Lower leg skin (tissue), 3 donors: ENCODE measurements around the gene FAM131A.

Experiments used
- CTCF ChIP-seq, 3 donors: fragments of 450-650 bp; IDR thresholded peaks; one replicate each; pipeline ENCODE4 v1.5.1; 2016; ENCODE audit warnings: antibody characterized with exemption in 3 of 3, mild to moderate bottlenecking in 3 of 3, moderate library complexity in 2 of 3
- POLR2A ChIP-seq, 2 donors: fragments of 450-650 bp; IDR thresholded peaks; one replicate each; pipeline ENCODE4 v1.6.1; 2016 to 2017; ENCODE audit warnings: antibody characterized with exemption in 2 of 2, mild to moderate bottlenecking in 1 of 2, moderate library complexity in 1 of 2

DNA sequence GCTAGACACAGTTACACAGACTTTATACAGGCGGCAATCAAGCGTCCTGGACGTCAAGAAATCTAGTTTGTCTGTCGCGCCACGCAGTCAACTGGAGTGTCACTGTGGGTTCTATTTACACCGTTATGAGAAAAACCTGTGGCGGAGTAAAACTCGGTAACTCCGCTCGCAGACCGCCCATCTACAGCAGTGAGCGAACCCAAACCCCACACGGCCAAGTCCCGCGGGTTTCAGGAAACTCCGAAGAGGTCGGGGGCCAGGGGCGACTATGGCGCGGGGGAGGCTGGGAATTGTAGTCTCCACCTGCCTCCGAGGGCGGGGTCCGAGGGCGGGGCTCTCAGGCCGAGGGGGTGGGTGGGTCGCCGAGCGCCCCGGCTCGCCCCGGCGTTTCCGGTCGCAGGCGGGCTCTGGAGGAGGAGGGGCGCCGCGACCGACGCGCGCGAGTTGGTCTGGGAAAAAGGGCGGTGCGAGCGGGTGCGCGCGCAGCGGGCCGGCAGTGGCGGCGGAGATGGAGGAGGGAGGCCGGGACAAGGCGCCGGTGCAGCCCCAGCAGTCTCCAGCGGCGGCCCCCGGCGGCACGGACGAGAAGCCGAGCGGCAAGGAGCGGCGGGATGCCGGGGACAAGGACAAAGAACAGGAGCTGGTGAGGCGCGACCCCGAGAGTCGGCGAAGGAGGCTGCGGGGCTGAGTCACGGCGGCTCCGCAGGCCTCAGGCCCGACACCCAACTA, 38.5 kb upstream of the FAM131A start, which contains the start of gene PSMD2:
- no peak for TF ChIP-seq POLR2A (IDR thresholded peaks at IDR 0.05)
- no peak for TF ChIP-seq CTCF (IDR thresholded peaks at IDR 0.05)
